HCT116 (cell line): ENCODE results near the gene FAM227B.

Experiments
- EZH2 ChIP-seq: fragments of 200-600 bp; sonication (generic); IDR thresholded peaks from 2 replicates; pipeline ENCODE4 v1.6.1; 2017; ENCODE audit warnings: antibody characterized with exemption, mixed run types
- EZH2phosphoT487 ChIP-seq: fragments of 200-600 bp; IDR thresholded peaks from 2 replicates; pipeline ENCODE4 v1.6.1; 2018; ENCODE audit warnings: antibody characterized with exemption, borderline replicate concordance
- JUND ChIP-seq: IDR thresholded peaks from 2 replicates; pipeline ENCODE4 v1.6.1; 2012
- POLR2A ChIP-seq: IDR thresholded peaks from 2 replicates; pipeline ENCODE4 v1.7.0; 2011; ENCODE audit warnings: borderline replicate concordance; ENCODE audit not compliant: insufficient read depth, insufficient read length; ENCODE audit errors: extremely low read depth
- POLR2AphosphoS5 ChIP-seq: IDR thresholded peaks from 2 replicates; pipeline ENCODE4 v1.6.1; 2011; ENCODE audit warnings: mild to moderate bottlenecking, low read depth, low read length, moderate library complexity
- RAD21 ChIP-seq: IDR thresholded peaks from 2 replicates; pipeline ENCODE4 v1.6.1; 2012; ENCODE audit warnings: low read depth, mild to moderate bottlenecking
- SRF ChIP-seq: IDR thresholded peaks from 2 replicates; pipeline ENCODE4 v1.6.1; 2012; ENCODE audit warnings: low read depth
- ZFX ChIP-seq: fragments of 450-650 bp; IDR thresholded peaks from 2 replicates; pipeline ENCODE4 v1.6.1; 2017
- TF ChIP-seq, protein P1 (sequence below), 3 experiments: fragments of 200-600 bp in 1 of 3; sonication (generic) in 1 of 3; IDR thresholded peaks in 2 of 3; conservative IDR thresholded peaks in 1 of 3; 2 replicates each; pipeline ENCODE4 v1.5.1; 2012 to 2017; ENCODE audit warnings: low read depth in 2 of 3, low read length in 2 of 3, antibody characterized with exemption in 1 of 3, borderline replicate concordance in 1 of 3, control low read depth in 1 of 3, mild to moderate bottlenecking in 1 of 3, mixed read lengths in 1 of 3, mixed run types in 1 of 3, moderate library complexity in 1 of 3; ENCODE audit not compliant: insufficient read depth in 1 of 3
- TF ChIP-seq, protein P2 (sequence below): IDR thresholded peaks from 2 replicates; pipeline ENCODE4 v1.6.1; 2012

DNA sequence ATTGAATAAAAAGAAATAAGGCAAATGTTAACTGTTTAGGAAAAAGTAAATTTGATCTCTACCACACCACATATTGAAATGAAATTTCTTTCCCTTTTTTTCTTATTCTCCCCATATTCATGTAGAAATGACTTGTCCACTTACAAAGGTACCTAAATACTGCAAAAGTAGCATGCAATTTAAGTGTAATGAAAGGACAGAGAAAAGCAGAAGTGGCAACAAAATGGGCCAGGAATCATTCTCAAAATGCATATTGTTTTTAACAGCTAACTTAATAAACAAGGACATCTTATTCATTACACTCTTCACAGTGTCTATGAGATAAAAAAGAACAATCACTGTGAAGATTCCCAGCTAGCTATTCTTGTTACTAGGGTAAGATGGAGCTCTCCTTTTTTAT lies 238.2 kb downstream of the FAM227B start:
- TF ChIP-seq POLR2AphosphoS5 (no peak), POLR2A (no peak), EZH2 (no peak), ZFX (no peak), SRF (no peak), JUND (no peak), EZH2phosphoT487 (no peak), RAD21 (no peak)
- TF ChIP-seq, protein P1, sequence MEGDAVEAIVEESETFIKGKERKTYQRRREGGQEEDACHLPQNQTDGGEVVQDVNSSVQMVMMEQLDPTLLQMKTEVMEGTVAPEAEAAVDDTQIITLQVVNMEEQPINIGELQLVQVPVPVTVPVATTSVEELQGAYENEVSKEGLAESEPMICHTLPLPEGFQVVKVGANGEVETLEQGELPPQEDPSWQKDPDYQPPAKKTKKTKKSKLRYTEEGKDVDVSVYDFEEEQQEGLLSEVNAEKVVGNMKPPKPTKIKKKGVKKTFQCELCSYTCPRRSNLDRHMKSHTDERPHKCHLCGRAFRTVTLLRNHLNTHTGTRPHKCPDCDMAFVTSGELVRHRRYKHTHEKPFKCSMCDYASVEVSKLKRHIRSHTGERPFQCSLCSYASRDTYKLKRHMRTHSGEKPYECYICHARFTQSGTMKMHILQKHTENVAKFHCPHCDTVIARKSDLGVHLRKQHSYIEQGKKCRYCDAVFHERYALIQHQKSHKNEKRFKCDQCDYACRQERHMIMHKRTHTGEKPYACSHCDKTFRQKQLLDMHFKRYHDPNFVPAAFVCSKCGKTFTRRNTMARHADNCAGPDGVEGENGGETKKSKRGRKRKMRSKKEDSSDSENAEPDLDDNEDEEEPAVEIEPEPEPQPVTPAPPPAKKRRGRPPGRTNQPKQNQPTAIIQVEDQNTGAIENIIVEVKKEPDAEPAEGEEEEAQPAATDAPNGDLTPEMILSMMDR (IDR thresholded peaks at IDR 0.05 in 2 of 3, conservative IDR thresholded peaks at IDR 0.05 in 1 of 3; ENCODE audit: borderline replicate concordance in 1 of 3, insufficient read depth in 1 of 3, low read depth in 2 of 3, low read length in 2 of 3) = no peak
- TF ChIP-seq, protein P2, sequence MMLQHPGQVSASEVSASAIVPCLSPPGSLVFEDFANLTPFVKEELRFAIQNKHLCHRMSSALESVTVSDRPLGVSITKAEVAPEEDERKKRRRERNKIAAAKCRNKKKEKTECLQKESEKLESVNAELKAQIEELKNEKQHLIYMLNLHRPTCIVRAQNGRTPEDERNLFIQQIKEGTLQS = no peak
